OCI-LY1 (cell line): Measurements from ENCODE around the gene RAB30.

ENCODE experiments used
- H2AFZ ChIP-seq: fragments of 200-600 bp; sonication (generic), shearing (Covaris generic); 2 replicates; pipeline ENCODE4 v1.6.0; 2014; ENCODE audit warnings: antibody characterized with exemption, mild to moderate bottlenecking, low read length
- H3F3A ChIP-seq: fragments of 200-600 bp; sonication (generic), shearing (Covaris generic); 2 replicates; pipeline ENCODE4 v1.6.0; 2014; ENCODE audit warnings: mild to moderate bottlenecking, antibody characterized with exemption, low read length, moderate library complexity; ENCODE audit not compliant: insufficient read depth
- H3K27ac ChIP-seq: fragments of 200-600 bp; sonication (generic); 2 replicates; pipeline ENCODE4 v1.5.1; 2014; ENCODE audit warnings: low read length, mixed run types, mild to moderate bottlenecking, low read depth; ENCODE audit not compliant: poor library complexity, severe bottlenecking
- H3K27me3 ChIP-seq: fragments of 200-600 bp; sonication (generic); 2 replicates; pipeline ENCODE4 v1.6.0; 2014; ENCODE audit warnings: antibody characterized with exemption, mild to moderate bottlenecking, low read length, moderate library complexity; ENCODE audit not compliant: insufficient read depth
- H3K36me3 ChIP-seq: fragments of 200-600 bp; sonication (generic); 2 replicates; pipeline ENCODE4 v1.6.1; 2014; ENCODE audit warnings: mild to moderate bottlenecking, antibody characterized with exemption, low read length, moderate library complexity, mixed read lengths; ENCODE audit not compliant: insufficient read depth
- H3K4me1 ChIP-seq: fragments of 200-600 bp; sonication (generic); 2 replicates; pipeline ENCODE4 v1.5.1; 2014; ENCODE audit warnings: mild to moderate bottlenecking, low read length, moderate library complexity; ENCODE audit not compliant: insufficient read depth, severe bottlenecking
- H3K4me2 ChIP-seq: fragments of 200-600 bp; sonication (generic), shearing (Covaris generic); 2 replicates; pipeline ENCODE4 v1.6.1; 2014; ENCODE audit warnings: low read length
- H3K4me3 ChIP-seq: fragments of 200-600 bp; sonication (generic); 2 replicates; pipeline ENCODE4 v1.5.1; 2014; ENCODE audit warnings: low read length, low read depth, mild to moderate bottlenecking, mixed read lengths; ENCODE audit not compliant: poor library complexity, severe bottlenecking
- H3K79me2 ChIP-seq: fragments of 200-600 bp; shearing (Covaris generic); 2 replicates; pipeline ENCODE4 v1.6.1; 2016; ENCODE audit warnings: mixed run types, low read length, mixed read lengths; ENCODE audit not compliant: insufficient read depth
- H3K9ac ChIP-seq: fragments of 200-600 bp; sonication (generic), shearing (Covaris generic); 2 replicates; pipeline ENCODE4 v1.6.1; 2014; ENCODE audit warnings: mild to moderate bottlenecking, low read length, mixed read lengths
- H3K9me2 ChIP-seq: fragments of 200-600 bp; sonication (generic), shearing (Covaris generic); 2 replicates; pipeline ENCODE4 v1.6.1; 2014; ENCODE audit warnings: low read depth, mild to moderate bottlenecking, low read length, mixed read lengths
- H3K9me3 ChIP-seq: fragments of 200-600 bp; shearing (Covaris generic); 2 replicates; pipeline ENCODE4 v1.6.1; 2014; ENCODE audit warnings: low read length, mixed read lengths
- H4K20me1 ChIP-seq: fragments of 200-600 bp; sonication (generic), shearing (Covaris generic); 2 replicates; pipeline ENCODE4 v1.6.0; 2016; ENCODE audit warnings: mild to moderate bottlenecking, low read length; ENCODE audit not compliant: insufficient read depth
- CTCF ChIP-seq: fragments of 200-600 bp; sonication (generic), shearing (Covaris generic); IDR thresholded peaks from 2 replicates; pipeline ENCODE4 v1.5.1; 2017; ENCODE audit warnings: mild to moderate bottlenecking, antibody characterized with exemption, low read length, moderate library complexity, mixed read lengths
- EZH2 ChIP-seq: fragments of 200-600 bp; sonication (generic), shearing (Covaris generic); IDR thresholded peaks from 2 replicates; pipeline ENCODE4 v1.8.0; 2017; ENCODE audit warnings: borderline replicate concordance, mixed run types, mild to moderate bottlenecking, antibody characterized with exemption, low read length, moderate library complexity, mixed read lengths

RAB30 gene

GRCh38 chr11:83071567-83072349 is at the start of gene RAB30:
TSS of gene RAB30 (minus strand) at chr11:83071897. CDS start at chr11:82997316, 74,581 bp downstream.
- Histone ChIP-seq H3K9me2 (no peaks in the 10 kb centered on the region), H3K79me2 (peaks cover 65% of the 10 kb centered on the region), H3K4me3 (peak within 1 kb of the TSS; percentile 92), H3K27me3 (no peaks in the 10 kb centered on the region), H3F3A (no peaks in the 10 kb centered on the region), H3K9me3 (no peaks in the 10 kb centered on the region), H3K27ac (peak within 1 kb of the TSS; percentile 99), H3K9ac (peak within 1 kb of the TSS; percentile 93), H2AFZ (no peak within 1 kb of the TSS), H3K4me2 (peak within 1 kb of the TSS; percentile 81), H3K36me3 (peaks cover 25% of the 10 kb centered on the region), H3K4me1 (peaks cover 45% of the 10 kb centered on the region), H4K20me1 (no peaks in the 10 kb centered on the region)
- no peak for TF ChIP-seq EZH2
- TF ChIP-seq CTCF: no peak

GRCh38 chr11:83120327-83120726 is 48.6 kb upstream of the RAB30 start:
- Histone ChIP-seq H3K9me2 (no peaks in the 10 kb centered on the region), H3K27ac (peak overlapping the region; percentile 82), H3F3A (no peaks in the 10 kb centered on the region; the same call in 1 of the 2 replicates), H3K4me1 (peaks cover 59% of the 10 kb centered on the region), H3K9ac (peak overlapping the region; percentile 21; the same call in 1 of the 2 replicates), H4K20me1 (no peaks in the 10 kb centered on the region), H3K36me3 (no peaks in the 10 kb centered on the region), H3K4me2 (no peak overlapping the region), H3K9me3 (no peaks in the 10 kb centered on the region), H3K79me2 (no peaks in the 10 kb centered on the region), H3K4me3 (no peak overlapping the region), H2AFZ (peak overlapping the region; percentile 72), H3K27me3 (no peaks in the 10 kb centered on the region)
- TF ChIP-seq CTCF (no peak), EZH2 (no peak)

GRCh38 chr11:83119216-83119615 is 47.5 kb upstream of the RAB30 start:
- Histone ChIP-seq H3K4me1 (peaks cover 60% of the 10 kb centered on the region), H3K4me3 (no peak overlapping the region), H2AFZ (peak overlapping the region; percentile 53; the same call in 1 of the 2 replicates), H4K20me1 (no peaks in the 10 kb centered on the region), H3K27me3 (no peaks in the 10 kb centered on the region), H3K36me3 (no peaks in the 10 kb centered on the region), H3K9me3 (no peaks in the 10 kb centered on the region), H3K79me2 (no peaks in the 10 kb centered on the region), H3K4me2 (no peak overlapping the region), H3K27ac (peak overlapping the region; percentile 82), H3K9me2 (no peaks in the 10 kb centered on the region), H3F3A (no peaks in the 10 kb centered on the region; the same call in 1 of the 2 replicates), H3K9ac (no peak overlapping the region)
- no peak for TF ChIP-seq CTCF
- no peak for TF ChIP-seq EZH2
